Effector CD8-positive, alpha-beta T cell (primary cell): ENCODE measurements around the gene PDLIM4.
A peak's percentile ranks its signal among the peaks of the same experiment; 100 is the strongest.

Experiments
- DNase-seq: peaks from one replicate; lab custom pipeline; 2025; lab: John Stamatoyannopoulos, UW

PDLIM4 gene

GRCh38 chr5:132267166-132267739, 9.8 kb downstream of the PDLIM4 start:
- no peak for DNase-seq

GRCh38 chr5:132267931-132268768, 10.7 kb downstream of the PDLIM4 start:
- DNase-seq: no peak

- no peak for DNase-seq
Observed at GRCh38 chr5:132268769-132269551, 11.5 kb downstream of the PDLIM4 start.

GRCh38 chr5:132269635-132270334, 12.3 kb downstream of the PDLIM4 start:
- no peak for DNase-seq

- DNase-seq: no peak
Observed at GRCh38 chr5:132270335-132270665, 12.8 kb downstream of the PDLIM4 start.

GRCh38 chr5:132270706-132271105, 13.2 kb downstream of the PDLIM4 start:
- DNase-seq: no peak

- no peak for DNase-seq
Observed at GRCh38 chr5:132271251-132272246, 14.1 kb downstream of the PDLIM4 start.

- DNase-seq: peak; percentile 57
Observed at GRCh38 chr5:132272311-132273210, 15.1 kb downstream of the PDLIM4 start.

GRCh38 chr5:132273631-132274030, 16.1 kb downstream of the PDLIM4 start:
- no peak for DNase-seq

GRCh38 chr5:132274050-132274792, 16.7 kb downstream of the PDLIM4 start:
- DNase-seq: no peak

GRCh38 chr5:132275367-132276220, 18.1 kb downstream of the PDLIM4 start:
- DNase-seq: no peak

GRCh38 chr5:132277256-132277655, 19.8 kb downstream of the PDLIM4 start:
- no peak for DNase-seq

- no peak for DNase-seq
Observed at GRCh38 chr5:132277971-132278853, 20.7 kb downstream of the PDLIM4 start.

GRCh38 chr5:132279801-132280200, 22.3 kb downstream of the PDLIM4 start:
- no peak for DNase-seq

GRCh38 chr5:132280371-132281240, 23.1 kb downstream of the PDLIM4 start:
- no peak for DNase-seq
